Measurements from ENCODE around the gene XIRP2.
A peak's percentile ranks its signal among the peaks of the same experiment; 100 is the strongest.

DNA sequence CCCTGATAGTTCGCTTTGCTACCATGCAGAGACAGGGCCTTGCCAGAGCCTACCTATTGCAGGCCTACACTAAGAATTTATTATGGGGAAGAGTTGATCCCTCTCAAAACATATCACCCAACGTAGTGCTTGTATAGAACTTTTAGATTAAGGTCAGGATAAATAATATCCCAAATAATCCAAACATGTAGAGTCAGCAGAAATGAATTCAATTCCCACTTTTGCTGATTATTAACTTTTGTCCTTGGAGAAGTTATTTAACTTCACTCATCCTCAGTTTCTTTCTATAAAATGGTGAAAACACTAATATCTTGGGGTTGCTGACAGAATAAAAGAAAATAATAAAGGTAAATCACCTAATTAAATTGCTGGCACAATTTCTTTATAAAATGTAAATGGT, 294.1 kb downstream of the XIRP2 start:
- no peak for TF ChIP-seq ZFP36 (IDR thresholded peaks at IDR 0.05; ENCODE audit: borderline replicate concordance, partially characterized antibody)
- TF ChIP-seq MAFK (IDR thresholded peaks at IDR 0.05; ENCODE audit: partially characterized antibody): peak; percentile 71
- no peak for TF ChIP-seq USF2 (IDR thresholded peaks at IDR 0.05)
- TF ChIP-seq, protein P1, sequence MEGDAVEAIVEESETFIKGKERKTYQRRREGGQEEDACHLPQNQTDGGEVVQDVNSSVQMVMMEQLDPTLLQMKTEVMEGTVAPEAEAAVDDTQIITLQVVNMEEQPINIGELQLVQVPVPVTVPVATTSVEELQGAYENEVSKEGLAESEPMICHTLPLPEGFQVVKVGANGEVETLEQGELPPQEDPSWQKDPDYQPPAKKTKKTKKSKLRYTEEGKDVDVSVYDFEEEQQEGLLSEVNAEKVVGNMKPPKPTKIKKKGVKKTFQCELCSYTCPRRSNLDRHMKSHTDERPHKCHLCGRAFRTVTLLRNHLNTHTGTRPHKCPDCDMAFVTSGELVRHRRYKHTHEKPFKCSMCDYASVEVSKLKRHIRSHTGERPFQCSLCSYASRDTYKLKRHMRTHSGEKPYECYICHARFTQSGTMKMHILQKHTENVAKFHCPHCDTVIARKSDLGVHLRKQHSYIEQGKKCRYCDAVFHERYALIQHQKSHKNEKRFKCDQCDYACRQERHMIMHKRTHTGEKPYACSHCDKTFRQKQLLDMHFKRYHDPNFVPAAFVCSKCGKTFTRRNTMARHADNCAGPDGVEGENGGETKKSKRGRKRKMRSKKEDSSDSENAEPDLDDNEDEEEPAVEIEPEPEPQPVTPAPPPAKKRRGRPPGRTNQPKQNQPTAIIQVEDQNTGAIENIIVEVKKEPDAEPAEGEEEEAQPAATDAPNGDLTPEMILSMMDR (IDR thresholded peaks at IDR 0.05): no peak
- no peak for TF ChIP-seq HOXB5 (CRISPR knock-in tag; IDR thresholded peaks at IDR 0.05)
- TF ChIP-seq KDM1A (IDR thresholded peaks at IDR 0.05; ENCODE audit: low read depth): no peak
- no peak for TF ChIP-seq MYC (IDR thresholded peaks at IDR 0.05; ENCODE audit: borderline replicate concordance, low read length)
